AML-193 (cell line): Measurements from ENCODE around the gene ZCCHC7.
A peak's percentile ranks its signal among the peaks of the same experiment; 100 is the strongest.
"Not testable (repeated sequence)": the region's sequence is repeated elsewhere in the genome, so short reads cannot be mapped to it uniquely, and the experiment has no call there.

Experiments used
- DNase-seq, 2 experiments: peaks; one replicate each; lab custom pipeline; 2025; lab: John Stamatoyannopoulos, UW

ZCCHC7 gene

DNA sequence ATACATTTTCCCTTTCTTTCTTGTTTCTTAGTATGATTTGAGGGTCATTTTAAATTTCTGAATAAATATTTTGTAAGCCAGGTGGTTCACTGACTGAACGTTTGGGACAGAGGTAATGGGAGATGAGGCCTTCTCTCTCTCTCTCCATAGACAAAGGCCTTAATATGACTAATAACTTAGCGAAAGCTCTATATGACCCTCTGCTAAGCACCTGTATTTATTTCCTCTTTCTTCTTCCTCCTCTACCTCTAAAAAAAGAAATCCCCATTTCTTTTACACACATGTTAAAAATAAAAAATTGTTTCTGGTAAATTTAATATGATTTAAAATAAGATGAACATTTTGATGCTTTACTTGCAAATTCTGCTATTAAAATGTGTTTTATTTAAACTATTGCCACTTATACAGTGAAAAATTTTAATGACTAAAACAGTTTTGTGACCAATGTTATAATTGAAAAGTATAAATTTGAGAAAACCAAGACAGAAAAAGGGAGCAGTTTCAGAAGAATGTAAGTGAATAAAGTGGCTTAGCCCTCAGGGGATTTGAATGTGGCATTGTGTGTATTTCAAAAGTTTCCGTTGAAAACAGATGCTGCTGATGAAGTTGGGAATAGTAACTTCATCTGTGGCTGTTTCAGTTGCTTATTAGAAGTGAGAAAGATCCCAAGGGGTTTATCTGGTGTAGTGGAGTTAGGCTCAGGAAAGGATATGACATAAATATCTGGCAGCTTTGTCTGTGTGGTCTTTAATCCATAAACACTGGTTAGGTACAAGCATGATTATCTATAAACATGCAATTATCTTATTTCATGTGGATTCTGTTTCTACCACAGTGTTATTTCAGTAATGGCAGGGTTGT is 173.5 kb downstream of the ZCCHC7 start:
- DNase-seq = no peak

DNA sequence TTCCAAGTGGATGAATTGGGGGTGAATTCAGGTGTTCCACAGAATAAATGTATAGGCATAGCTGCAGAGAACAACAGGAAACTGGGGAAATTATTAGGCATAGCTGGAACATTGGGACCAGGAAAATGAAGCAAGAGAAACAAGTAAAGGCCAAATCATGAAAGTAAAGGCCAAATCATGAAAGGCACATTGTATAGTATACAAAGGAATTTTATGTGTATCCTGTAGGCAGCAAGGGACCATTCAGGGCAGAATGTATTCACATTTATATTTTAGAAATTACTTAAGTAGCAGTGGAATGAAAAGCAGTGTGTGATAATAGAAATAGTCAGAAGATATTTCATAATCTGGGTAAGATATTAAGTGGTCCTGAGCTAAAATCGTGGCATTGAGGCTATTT is 174.8 kb downstream of the ZCCHC7 start:
- DNase-seq = no peak

DNA sequence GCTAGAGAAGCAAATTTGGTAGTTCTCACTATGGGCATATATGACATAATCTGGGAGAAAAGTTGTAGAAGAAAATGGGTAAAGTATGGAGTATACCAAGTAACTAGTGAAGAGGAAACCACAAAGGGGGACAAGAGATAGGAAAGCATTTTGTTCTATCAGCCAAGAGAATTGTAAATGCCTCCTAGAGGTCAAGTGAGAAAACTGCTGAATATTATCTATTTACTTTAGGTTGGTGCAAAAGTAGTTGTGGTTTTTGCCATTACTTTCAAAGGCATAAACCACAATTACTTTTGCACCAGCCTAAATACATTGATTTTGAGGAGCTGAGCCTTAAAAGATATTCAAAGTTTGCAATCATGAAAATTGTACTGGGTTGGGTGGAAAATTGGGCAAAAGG is 175.4 kb downstream of the ZCCHC7 start:
- DNase-seq = peak in 1 of 2 experiments; percentile 40

DNA sequence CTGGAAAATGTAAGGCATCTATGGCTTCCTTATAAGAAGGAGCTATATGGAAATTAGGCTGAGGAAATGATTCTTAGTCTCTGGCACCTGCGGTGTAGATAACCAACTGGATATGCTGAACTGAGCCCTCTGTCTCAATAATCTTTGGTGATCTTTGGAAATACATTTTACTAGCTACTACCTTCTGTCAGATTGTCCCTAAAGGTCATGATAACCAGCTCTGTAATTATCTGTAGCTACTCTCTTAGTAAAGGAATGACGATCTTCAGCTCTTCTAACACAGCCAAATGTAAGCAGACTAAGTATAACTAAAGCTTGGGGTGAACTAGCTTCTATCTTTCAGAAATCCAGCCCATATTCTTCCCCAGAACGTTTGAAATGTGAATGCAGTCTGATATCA is 177.2 kb downstream of the ZCCHC7 start:
- no peak for DNase-seq

DNA sequence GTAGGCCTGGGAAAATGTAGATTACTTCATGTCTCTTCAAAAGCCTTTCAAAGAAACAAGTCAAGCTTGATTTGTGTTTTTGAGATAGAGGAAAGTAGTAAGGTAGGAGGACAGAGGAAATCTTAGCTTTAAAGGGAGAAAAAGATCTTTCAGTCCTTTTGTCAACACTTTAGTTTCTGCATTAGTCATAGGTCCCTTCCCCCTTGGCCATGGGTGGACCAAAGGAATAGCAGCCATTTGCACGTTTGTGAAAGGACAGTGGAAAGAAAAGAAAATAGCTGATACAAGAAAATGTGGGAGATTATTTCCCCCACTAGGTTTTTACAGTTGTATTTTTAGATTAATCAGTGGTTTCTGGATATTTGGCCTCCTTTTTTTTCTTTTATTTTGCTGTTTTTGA is 180.2 kb downstream of the ZCCHC7 start:
- DNase-seq = no peak

DNA sequence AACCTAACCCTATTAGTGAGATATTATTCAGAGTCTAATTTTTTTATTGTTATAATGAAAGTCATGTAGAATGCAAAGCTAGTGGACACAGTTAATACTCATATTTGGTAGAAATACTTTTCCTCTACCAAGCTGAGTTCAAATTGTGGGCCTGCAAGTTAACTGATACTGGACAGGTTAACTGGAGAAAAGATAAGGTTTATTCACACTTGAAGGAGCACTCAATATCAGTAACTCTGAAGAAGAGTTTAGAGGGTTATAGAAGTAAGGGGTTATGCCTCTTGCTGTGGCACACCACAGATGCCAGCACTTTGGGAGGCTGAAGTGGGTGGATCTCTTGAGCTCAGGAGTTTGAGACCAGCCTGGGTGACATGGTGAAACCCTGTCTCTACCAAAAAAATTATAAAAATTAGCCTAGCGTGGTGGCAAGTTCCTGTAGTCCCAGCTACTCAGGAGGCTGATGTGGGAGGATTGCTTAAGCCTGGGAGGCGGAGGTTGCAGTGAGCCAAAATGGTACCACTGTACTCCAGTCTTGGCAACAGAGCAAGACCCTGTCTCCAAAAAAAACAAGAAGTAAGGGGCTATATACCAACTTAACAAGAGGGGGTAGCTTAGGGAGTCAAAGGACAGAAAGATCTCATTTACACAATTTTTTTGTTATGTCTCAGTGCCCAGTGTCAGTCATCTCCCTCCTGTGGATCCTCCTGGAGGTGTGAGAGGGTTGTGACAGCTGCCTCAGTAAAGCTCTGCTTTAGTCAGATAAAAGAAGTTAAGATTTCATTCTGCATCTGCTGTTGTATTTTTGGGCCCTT is 180.9 kb downstream of the ZCCHC7 start:
- no peak for DNase-seq

DNA sequence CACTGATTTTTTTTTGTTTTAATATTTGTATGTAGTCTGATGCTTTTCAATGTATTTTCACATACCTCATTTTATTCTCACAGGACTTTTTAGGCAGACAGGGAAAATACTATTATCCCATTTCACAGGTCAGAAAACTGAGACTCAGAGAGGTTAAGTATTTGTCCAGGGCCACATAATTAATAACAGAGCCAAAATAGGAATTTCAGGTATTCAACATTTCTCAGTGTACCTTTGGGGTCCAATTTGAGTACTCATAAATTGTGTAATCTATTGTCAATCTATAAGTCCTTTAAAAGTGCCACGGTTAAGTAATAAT is 181.4 kb downstream of the ZCCHC7 start:
- DNase-seq = no peak

DNA sequence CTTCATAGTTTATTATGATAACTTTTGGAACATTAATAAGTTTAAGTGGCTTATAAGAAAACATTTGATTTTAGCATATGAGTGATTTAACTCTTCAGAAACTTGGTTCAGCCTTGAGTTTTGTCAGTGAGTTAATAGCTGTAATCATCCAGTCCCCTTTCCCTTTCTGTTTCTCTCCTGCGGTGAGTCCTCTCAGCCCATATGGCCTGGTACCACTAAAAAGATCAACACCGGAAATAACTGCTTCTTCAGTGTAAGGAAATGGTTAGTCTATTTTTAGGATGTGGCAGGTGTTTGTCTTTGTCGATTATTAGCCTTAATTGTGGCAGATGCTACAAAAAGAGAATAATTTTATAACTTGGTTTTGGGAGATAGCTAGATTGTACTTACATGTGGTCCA is 181.9 kb downstream of the ZCCHC7 start:
- DNase-seq = no peak

DNA sequence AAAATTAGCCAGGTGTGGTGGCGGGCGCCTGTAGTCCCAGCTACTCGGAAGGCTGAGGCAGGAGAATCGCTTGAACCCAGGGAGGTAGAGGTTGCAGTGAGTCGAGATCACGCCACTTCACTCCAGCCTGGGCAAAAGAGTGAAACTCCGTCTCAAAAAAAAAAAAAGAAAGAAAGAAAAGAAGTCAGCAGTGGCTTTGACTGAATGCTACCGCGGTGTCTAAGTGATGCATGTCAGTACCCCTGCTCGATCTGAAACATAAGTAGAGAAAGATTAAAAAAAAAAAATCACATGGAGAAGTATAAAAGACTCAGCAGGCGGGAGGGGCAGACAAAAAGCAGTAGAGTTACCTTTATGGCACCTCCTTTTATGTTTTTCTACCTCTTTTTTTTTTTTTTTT is 182.9 kb downstream of the ZCCHC7 start:
- DNase-seq = not testable (repeated sequence)

DNA sequence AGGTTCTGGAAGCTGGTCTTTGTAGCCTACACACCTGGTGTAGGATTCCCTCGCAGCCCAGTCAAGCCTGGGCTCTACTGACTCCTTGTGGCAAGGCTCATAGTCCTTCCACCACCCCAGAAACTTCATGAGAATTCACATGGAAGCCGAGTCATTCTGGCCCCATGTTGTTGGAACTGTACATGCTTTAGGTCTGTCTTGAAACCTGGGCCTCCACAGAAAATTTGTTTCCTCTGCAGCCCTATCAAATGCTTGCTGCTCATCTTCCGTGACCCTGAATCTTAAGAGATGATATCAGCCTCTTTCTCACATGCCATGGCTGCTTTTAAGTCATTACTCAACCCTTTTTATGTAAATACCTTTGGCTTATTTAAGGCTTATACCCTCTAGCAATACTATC is 188.8 kb downstream of the ZCCHC7 start:
- DNase-seq = no peak

DNA sequence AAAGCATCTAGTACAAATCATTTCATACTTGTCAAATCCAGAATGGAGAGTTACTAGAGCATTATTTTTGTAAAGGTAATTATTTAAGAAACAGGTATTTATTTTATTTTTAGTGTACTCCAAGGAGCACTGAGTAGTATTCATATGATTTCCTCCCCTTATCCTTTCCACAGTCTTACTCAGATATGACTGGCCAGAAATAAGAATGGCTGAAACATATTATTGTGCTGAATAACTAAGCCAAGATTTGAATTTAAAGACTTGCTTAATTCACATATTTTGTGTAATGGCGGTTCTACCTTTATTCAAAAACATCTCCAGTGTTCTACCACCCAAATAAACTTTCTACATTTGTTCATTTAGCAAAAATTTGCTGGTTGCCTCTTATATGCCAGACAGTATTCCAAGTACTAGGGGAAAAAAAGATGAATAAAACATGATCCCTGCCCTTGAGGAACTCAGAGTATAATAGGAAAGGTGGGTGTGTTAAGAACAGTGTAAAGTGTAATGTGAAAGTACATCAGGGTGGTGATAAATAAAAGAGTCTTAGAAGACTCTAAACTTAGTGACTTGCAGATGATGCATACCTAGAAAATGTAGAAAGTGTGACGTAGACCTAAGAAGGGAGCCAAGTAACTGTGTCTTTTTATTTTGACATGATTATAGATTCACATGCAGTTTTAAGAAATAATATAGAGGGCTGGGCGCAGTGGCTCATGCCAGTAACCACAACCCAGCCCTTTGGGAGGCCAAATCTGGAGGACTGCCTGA is 191.7 kb downstream of the ZCCHC7 start:
- no peak for DNase-seq

DNA sequence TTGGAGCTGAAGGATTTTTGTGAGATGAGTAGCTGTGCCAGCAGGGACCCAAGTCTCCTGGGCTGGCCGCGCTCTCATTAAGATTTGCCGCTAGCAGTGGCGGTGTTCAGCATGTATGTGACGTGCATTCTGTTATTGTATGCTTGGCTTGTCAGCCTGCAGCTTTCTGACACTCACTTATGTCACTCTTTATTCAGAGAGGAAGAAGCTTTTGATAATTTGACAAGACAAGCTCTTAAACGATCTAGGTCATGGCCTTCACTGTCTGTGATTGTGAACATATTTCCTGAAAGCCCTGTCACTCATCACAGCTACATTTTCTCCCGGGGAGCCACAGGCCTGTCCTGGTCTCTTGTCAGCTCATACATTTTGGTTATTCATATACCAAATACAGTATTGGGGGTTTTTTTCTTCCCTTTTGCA is 203.9 kb downstream of the ZCCHC7 start:
- DNase-seq = no peak

DNA sequence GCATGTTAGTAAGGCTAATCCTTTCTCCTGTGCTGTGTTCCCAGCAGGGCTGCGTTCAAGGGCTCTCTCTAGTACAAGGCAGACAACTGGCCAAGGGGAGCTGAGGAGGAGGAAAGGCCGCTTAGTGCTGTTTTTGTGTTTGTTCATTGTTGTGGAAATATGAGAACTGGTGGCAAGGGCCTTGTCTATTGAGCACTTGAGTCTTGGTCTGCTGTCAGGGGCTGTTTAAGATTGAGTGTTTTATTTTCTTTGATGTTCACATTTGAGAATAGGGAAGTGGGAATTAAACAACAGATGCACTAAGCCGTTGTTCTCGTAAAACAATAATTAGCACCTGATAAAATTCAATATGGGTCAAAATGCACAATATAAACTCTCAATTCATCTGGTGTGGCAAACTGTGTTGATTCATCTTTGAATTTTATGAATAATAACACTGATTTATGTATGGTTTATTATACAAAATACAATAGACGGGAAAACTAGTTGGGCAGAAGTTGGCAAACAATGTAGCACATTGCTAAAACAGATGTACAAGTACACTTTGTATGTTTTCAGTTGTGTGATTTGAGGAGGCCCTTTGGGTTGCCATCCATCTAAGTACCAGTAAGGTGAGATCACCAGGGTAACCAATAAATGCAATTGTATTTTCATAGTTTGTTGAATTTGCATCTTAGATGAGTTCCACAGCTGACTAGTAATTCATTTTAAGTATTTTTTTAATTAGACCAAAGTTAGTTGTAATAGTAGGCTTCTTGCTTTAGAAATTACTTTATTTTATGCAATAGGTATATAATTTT is 204.5 kb downstream of the ZCCHC7 start:
- no peak for DNase-seq

DNA sequence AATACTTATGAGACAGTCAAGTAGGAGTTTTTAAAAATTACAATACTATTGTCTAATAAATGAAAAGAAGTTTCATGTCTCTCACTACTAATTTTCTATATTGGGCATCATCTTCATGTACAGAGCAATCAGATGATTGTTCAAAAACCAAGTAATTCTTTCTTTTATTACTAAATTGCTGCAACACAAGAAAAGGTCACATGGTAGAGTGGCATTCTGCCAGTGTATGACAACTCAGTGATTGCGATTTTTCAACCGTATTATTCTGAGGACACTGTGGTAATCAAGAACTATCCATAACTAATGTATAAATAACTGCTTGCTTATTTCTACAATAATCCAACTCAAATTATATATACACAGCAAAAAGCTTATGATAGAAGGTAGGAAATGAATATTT is 205.4 kb downstream of the ZCCHC7 start:
- no peak for DNase-seq

DNA sequence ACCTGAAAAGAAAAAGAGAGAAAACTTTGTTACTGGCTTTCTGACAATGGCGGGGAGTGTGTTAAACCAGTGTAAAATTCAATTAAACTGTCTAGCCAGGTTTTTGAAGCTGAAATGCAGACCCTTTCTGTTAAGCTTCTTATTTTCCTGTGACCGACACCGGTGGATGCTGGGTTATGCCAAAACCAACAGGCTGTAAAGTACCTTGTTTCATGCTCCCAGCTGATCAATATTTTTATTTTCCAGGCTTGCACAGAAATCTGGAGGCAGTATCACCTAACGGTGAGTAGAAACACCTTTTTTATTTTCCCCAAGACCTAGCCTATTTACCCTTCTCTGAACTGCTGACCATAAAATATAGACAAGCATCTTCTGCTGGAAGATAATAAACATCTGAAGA is 207.2 kb downstream of the ZCCHC7 start:
- DNase-seq = no peak

DNA sequence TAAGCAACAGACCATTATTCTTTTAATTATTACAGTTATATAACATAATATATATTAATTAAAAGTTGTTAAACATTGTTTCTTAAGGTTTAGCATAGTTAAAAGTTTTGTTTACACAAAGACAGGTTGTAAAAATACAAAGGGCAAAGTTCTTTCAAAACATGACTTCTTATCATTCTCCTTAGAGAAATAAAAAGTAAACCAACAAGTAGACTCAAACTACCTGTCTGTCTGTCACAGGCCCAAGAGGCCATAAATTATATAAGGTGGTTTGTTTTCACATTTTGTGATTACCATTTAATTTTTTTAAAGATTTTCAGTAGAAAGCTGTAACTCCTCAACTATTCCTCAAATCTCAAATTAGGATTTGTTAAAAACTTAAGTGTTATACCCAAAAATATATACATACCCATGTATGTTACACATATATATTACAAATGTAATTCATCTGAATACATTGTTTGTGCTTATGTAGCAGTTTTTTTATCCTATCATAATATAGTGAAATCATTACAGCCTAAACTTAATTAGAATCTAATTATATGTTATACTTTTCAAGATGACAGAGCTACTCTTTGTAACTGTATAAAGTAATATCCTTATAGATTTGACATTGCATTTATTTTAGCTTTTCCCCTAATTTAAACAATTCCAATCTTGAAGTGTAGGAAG is 208.3 kb downstream of the ZCCHC7 start:
- DNase-seq = no peak

DNA sequence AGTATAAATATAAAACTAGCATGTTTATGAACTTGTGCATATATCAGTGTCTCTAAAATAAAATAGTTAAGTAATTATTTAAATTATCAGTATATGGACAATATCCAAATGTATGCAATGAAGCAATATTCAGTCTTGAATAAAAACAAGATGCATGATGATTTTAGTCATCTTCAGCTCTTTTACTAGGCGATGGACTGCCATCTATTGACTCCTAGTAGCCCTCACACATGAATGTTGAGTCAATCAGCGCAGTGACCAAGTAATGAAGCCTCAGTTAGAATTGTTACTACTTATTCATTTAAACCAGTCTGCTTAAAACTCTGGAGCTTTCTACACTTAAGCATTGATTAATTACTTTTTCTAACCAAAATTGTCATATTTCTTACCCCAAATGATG is 209.2 kb downstream of the ZCCHC7 start:
- DNase-seq = peak in 1 of 2 experiments; percentile 16

DNA sequence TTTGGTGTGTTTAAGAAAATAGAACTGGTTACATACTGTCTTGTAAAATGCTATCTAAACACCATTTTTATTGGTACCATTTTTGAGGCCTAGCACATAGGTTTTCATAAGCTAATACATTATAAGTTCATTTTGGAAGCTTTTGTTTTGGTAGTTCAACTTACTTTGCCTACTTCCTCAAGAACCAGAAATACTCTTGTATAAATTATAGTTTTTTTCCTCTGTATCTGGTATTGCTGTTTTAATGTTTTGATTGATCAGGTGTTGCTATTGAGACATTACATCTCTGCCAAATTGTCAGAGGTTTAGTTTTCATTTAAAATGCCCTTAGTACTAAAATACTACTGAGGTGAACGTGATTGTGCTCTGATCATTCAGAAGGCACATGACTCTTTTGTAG is 211.5 kb downstream of the ZCCHC7 start:
- DNase-seq = no peak

DNA sequence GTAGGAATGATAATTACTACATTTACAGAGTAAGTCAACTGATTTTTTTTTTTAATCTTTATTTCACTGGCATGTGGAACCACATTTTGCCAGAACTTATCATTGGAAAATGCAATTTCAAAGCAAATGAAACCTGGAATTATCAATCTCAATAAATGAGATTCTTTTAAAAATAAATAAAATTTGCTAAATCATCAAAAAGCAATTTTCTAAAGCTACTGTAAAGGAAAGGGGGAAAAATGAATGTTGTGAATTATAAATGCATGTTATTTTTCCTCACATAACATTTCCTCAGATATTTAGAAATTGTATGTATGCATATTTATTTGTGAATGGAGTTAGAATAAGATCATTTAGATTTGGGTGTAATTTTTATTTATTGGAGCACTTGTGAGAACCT is 212.2 kb downstream of the ZCCHC7 start:
- DNase-seq = no peak

DNA sequence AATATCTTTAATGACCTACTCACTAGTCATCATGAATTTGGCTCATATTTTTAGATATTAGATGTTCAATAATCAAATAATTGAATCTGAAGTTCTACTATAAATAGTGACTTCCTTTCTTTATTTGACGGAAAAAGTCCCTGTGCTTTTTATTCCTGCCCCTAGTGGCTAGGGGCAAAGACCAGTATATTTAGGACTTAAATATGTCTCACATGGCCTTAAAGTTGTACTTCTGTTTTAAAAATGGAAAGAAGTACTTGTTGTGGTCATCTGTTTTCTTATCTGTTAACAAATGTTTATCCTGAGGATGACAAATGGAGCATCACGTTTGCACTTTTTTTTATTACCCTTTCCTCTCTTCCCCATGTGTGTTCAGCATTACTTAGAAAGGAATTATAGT is 212.9 kb downstream of the ZCCHC7 start:
- no peak for DNase-seq

DNA sequence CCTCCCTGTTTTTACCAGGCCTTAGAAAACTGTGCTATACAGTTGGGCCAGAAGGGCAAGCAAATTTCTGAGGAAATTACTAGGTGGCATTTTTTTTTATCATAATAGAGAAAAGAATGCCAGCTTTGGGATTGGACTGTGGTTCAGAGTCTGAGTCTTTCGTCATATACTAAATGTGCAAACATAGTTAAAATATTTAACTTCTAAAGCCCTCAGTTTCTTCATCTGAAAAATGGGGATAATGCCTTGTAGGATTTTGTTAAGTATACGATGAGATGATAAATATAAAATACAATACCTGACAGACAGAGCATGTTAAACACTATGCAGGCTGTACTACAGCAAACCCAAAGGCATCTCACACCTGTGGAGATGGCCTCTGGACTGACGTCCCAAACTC is 214.9 kb downstream of the ZCCHC7 start:
- no peak for DNase-seq
